BE2C (cell line): ENCODE data around the gene LUC7L.
"Not testable (repeated sequence)": the region's sequence is repeated elsewhere in the genome, so short reads cannot be mapped to it uniquely, and the experiment has no call there.

Experiments
- DNase-seq: peaks from one replicate; pipeline ENCODE4 v3.0.0-alpha.2; 2020
- H3K27me3 ChIP-seq: fragments of 250-450 bp; sonication (Bioruptor Pico); 2 replicates; pipeline ENCODE4 v1.5.1; 2020; ENCODE audit warnings: mild to moderate bottlenecking
- H3K36me3 ChIP-seq: fragments of 250-450 bp; sonication (Bioruptor Pico); 2 replicates; pipeline ENCODE4 v1.5.1; 2020; ENCODE audit warnings: mild to moderate bottlenecking
- H3K4me1 ChIP-seq: fragments of 250-450 bp; sonication (Bioruptor Pico); 2 replicates; pipeline ENCODE4 v1.5.1; 2020
- H3K4me3 ChIP-seq: 2 replicates; pipeline ENCODE4 v1.5.1; 2011; ENCODE audit warnings: low read depth, low read length
- H3K9me3 ChIP-seq: fragments of 250-450 bp; sonication (Bioruptor Pico); 2 replicates; pipeline ENCODE4 v1.5.1; 2020
- CTCF ChIP-seq: IDR thresholded peaks from 2 replicates; pipeline ENCODE4 v1.5.1; 2012; ENCODE audit warnings: mild to moderate bottlenecking, low read depth, low read length

LUC7L gene

GRCh38 chr16:239948-240277 is 10.7 kb upstream of the LUC7L start:
- no peak for DNase-seq
- H3K4me3 ChIP-seq, result no peak overlapping the region
- H3K36me3 ChIP-seq, result no peaks in the 10 kb centered on the region
- 0 out of 2 replicates have a peak, but pooled peaks cover 2% of the 10 kb centered on the region for H3K4me1 ChIP-seq
- no peak for TF ChIP-seq CTCF
- H3K9me3 ChIP-seq, result peaks cover 3% of the 10 kb centered on the region; the same call in 1 of the 2 replicates
- no peaks in the 10 kb centered on the region for H3K27me3 ChIP-seq

GRCh38 chr16:234468-235305 is 5.4 kb upstream of the LUC7L start, which contains the start of gene FAM234A:
FAM234A (plus strand) TSS chr16:234821; CDS start chr16:254414, 19,593 bp downstream.
- Histone ChIP-seq H3K9me3 (peaks cover 3% of the 10 kb centered on the region; the same call in 1 of the 2 replicates), H3K4me3 (peak within 1 kb of the TSS; percentile 81), H3K4me1 (0 out of 2 replicates have a peak, but pooled peaks cover 2% of the 10 kb centered on the region), H3K36me3 (no peaks in the 10 kb centered on the region), H3K27me3 (no peaks in the 10 kb centered on the region)
- TF ChIP-seq CTCF, result peak; percentile 52
- DNase-seq, result peak; percentile 97

- DNase-seq, result no peak
- Histone ChIP-seq H3K27me3 (no peaks in the 10 kb centered on the region), H3K9me3 (peaks cover 3% of the 10 kb centered on the region; the same call in 1 of the 2 replicates), H3K4me3 (no peak overlapping the region), H3K4me1 (peaks cover 2% of the 10 kb centered on the region; the same call in 1 of the 2 replicates), H3K36me3 (peaks cover 28% of the 10 kb centered on the region)
- TF ChIP-seq CTCF, result no peak
Measured at GRCh38 chr16:230949-231348, 1.7 kb upstream of the LUC7L start.

GRCh38 chr16:230351-230750 is 1.1 kb upstream of the LUC7L start:
- peaks cover 31% of the 10 kb centered on the region for H3K36me3 ChIP-seq
- DNase-seq, H3K4me3 ChIP-seq, H3K4me1 ChIP-seq, H3K9me3 ChIP-seq, H3K27me3 ChIP-seq: not testable (repeated sequence)

GRCh38 chr16:229731-230281 is 557 bp upstream of the LUC7L start:
- no peak for DNase-seq
- TF ChIP-seq CTCF, result no peak
- Histone ChIP-seq H3K36me3 (peaks cover 35% of the 10 kb centered on the region), H3K9me3 (no peaks in the 10 kb centered on the region), H3K4me3 (peak overlapping the region; percentile 98), H3K4me1 (no peaks in the 10 kb centered on the region; the same call in 1 of the 2 replicates), H3K27me3 (no peaks in the 10 kb centered on the region)

- TF ChIP-seq CTCF, result no peak
- Histone ChIP-seq H3K4me3 (peak overlapping the region; percentile 98), H3K4me1 (no peaks in the 10 kb centered on the region; the same call in 1 of the 2 replicates), H3K27me3 (no peaks in the 10 kb centered on the region), H3K9me3 (no peaks in the 10 kb centered on the region), H3K36me3 (peaks cover 50% of the 10 kb centered on the region)
- peak; percentile 27 for DNase-seq
Measured at GRCh38 chr16:228151-228851, 948 bp downstream of the LUC7L start.
